ENCODE results near the gene UMODL1.
"Not testable (repeated sequence)": the region's sequence is repeated elsewhere in the genome, so short reads cannot be mapped to it uniquely, and the experiment has no call there.

Gene UMODL1

GRCh38 chr21:42176859-42177258, 105.7 kb downstream of the UMODL1 start:
- Histone ChIP-seq H3K4me3 (ENCODE audit: low read depth in 1 of 2, low read length in 2 of 2) (no peak overlapping the region), H3K4me1 (ENCODE audit: control insufficient read depth in 1 of 2, insufficient read depth in 2 of 2, low read length in 2 of 2) (no peaks in the 10 kb centered on the region), H3K9me3 (ENCODE audit: control insufficient read depth in 1 of 2, low read length in 2 of 2) (no peaks in the 10 kb centered on the region), H3K27ac (ENCODE audit: low read depth, low read length) (no peak overlapping the region), H3K36me3 (ENCODE audit: control insufficient read depth in 1 of 2, insufficient read depth in 2 of 2, low read length in 2 of 2) (no peaks in the 10 kb centered on the region), H3K9ac (ENCODE audit: low read depth in 1 of 2, low read length in 2 of 2) (no peak overlapping the region), H3K27me3 (ENCODE audit: control insufficient read depth in 1 of 2, insufficient read depth in 2 of 2, low read length in 2 of 2) (peaks cover 0 to 3% of the 10 kb centered on the region in 2 donors)

- no peaks in the 10 kb centered on the region for H3K4me1 ChIP-seq (ENCODE audit: control insufficient read depth in 1 of 2, insufficient read depth in 2 of 2, low read length in 2 of 2)
- H3K4me3 ChIP-seq (ENCODE audit: low read depth in 1 of 2, low read length in 2 of 2), result no peak overlapping the region
- H3K9me3 ChIP-seq (ENCODE audit: control insufficient read depth in 1 of 2, low read length in 2 of 2), result no peaks in the 10 kb centered on the region
- H3K36me3 ChIP-seq (ENCODE audit: control insufficient read depth in 1 of 2, insufficient read depth in 2 of 2, low read length in 2 of 2), result no peaks in the 10 kb centered on the region
- no peak overlapping the region for H3K9ac ChIP-seq (ENCODE audit: low read depth in 1 of 2, low read length in 2 of 2)
- peaks cover 0 to 3% of the 10 kb centered on the region in 2 donors for H3K27me3 ChIP-seq (ENCODE audit: control insufficient read depth in 1 of 2, insufficient read depth in 2 of 2, low read length in 2 of 2)
- H3K27ac ChIP-seq (ENCODE audit: low read depth, low read length), result no peak overlapping the region
Measured at GRCh38 chr21:42179316-42179715, 108.2 kb downstream of the UMODL1 start.

GRCh38 chr21:42180001-42180400, 108.9 kb downstream of the UMODL1 start:
- H3K27ac ChIP-seq (ENCODE audit: low read depth, low read length); H3K9ac ChIP-seq (ENCODE audit: low read depth in 1 of 2, low read length in 2 of 2); H3K4me1 ChIP-seq (ENCODE audit: control insufficient read depth in 1 of 2, insufficient read depth in 2 of 2, low read length in 2 of 2); H3K4me3 ChIP-seq (ENCODE audit: low read depth in 1 of 2, low read length in 2 of 2); H3K27me3 ChIP-seq (ENCODE audit: control insufficient read depth in 1 of 2, insufficient read depth in 2 of 2, low read length in 2 of 2); H3K36me3 ChIP-seq (ENCODE audit: control insufficient read depth in 1 of 2, insufficient read depth in 2 of 2, low read length in 2 of 2); H3K9me3 ChIP-seq (ENCODE audit: control insufficient read depth in 1 of 2, low read length in 2 of 2): not testable (repeated sequence)

- H3K9me3 ChIP-seq (ENCODE audit: control insufficient read depth in 1 of 2, low read length in 2 of 2), result no peaks in the 10 kb centered on the region
- H3K4me1 ChIP-seq (ENCODE audit: control insufficient read depth in 1 of 2, insufficient read depth in 2 of 2, low read length in 2 of 2), result peaks cover 9 to 11% of the 10 kb centered on the region in 2 donors
- H3K4me3 ChIP-seq (ENCODE audit: low read depth in 1 of 2, low read length in 2 of 2), result no peak overlapping the region
- H3K27me3 ChIP-seq (ENCODE audit: control insufficient read depth in 1 of 2, insufficient read depth in 2 of 2, low read length in 2 of 2), result no peaks in the 10 kb centered on the region
- no peak overlapping the region for H3K9ac ChIP-seq (ENCODE audit: low read depth in 1 of 2, low read length in 2 of 2)
- no peak overlapping the region for H3K27ac ChIP-seq (ENCODE audit: low read depth, low read length)
- no peaks in the 10 kb centered on the region for H3K36me3 ChIP-seq (ENCODE audit: control insufficient read depth in 1 of 2, insufficient read depth in 2 of 2, low read length in 2 of 2)
Measured at GRCh38 chr21:42182713-42183371, 111.7 kb downstream of the UMODL1 start.

- Histone ChIP-seq H3K36me3 (ENCODE audit: control insufficient read depth in 1 of 2, insufficient read depth in 2 of 2, low read length in 2 of 2) (no peaks in the 10 kb centered on the region), H3K27ac (ENCODE audit: low read depth, low read length) (no peak overlapping the region), H3K27me3 (ENCODE audit: control insufficient read depth in 1 of 2, insufficient read depth in 2 of 2, low read length in 2 of 2) (no peaks in the 10 kb centered on the region), H3K9me3 (ENCODE audit: control insufficient read depth in 1 of 2, low read length in 2 of 2) (no peaks in the 10 kb centered on the region), H3K4me1 (ENCODE audit: control insufficient read depth in 1 of 2, insufficient read depth in 2 of 2, low read length in 2 of 2) (peaks cover 12 to 19% of the 10 kb centered on the region in 2 donors), H3K4me3 (ENCODE audit: low read depth in 1 of 2, low read length in 2 of 2) (no peak overlapping the region), H3K9ac (ENCODE audit: low read depth in 1 of 2, low read length in 2 of 2) (no peak overlapping the region)
Measured at GRCh38 chr21:42183374-42184266, 112.5 kb downstream of the UMODL1 start.

GRCh38 chr21:42186591-42186990, 115.5 kb downstream of the UMODL1 start:
- Histone ChIP-seq H3K36me3 (ENCODE audit: control insufficient read depth in 1 of 2, insufficient read depth in 2 of 2, low read length in 2 of 2) (no peaks in the 10 kb centered on the region), H3K27ac (ENCODE audit: low read depth, low read length) (no peak overlapping the region), H3K4me1 (ENCODE audit: control insufficient read depth in 1 of 2, insufficient read depth in 2 of 2, low read length in 2 of 2) (peaks cover 16 to 24% of the 10 kb centered on the region in 2 donors)

GRCh38 chr21:42187976-42188653, 117.0 kb downstream of the UMODL1 start:
- peaks cover 24% of the 10 kb centered on the region in 2 donors for H3K4me1 ChIP-seq (ENCODE audit: control insufficient read depth in 1 of 2, insufficient read depth in 2 of 2, low read length in 2 of 2)
- peak overlapping the region in 1 of 2 donors; percentile 16 for H3K9ac ChIP-seq (ENCODE audit: low read depth in 1 of 2, low read length in 2 of 2)
- H3K36me3 ChIP-seq (ENCODE audit: control insufficient read depth in 1 of 2, insufficient read depth in 2 of 2, low read length in 2 of 2), result no peaks in the 10 kb centered on the region
- H3K27ac ChIP-seq (ENCODE audit: low read depth, low read length), result peak overlapping the region; percentile 39
- no peaks in the 10 kb centered on the region for H3K9me3 ChIP-seq (ENCODE audit: control insufficient read depth in 1 of 2, low read length in 2 of 2)
- no peaks in the 10 kb centered on the region for H3K27me3 ChIP-seq (ENCODE audit: control insufficient read depth in 1 of 2, insufficient read depth in 2 of 2, low read length in 2 of 2)
- peak overlapping the region in 1 of 2 donors; percentile 21 for H3K4me3 ChIP-seq (ENCODE audit: low read depth in 1 of 2, low read length in 2 of 2)

More at GRCh38 chr21:42186591-42186990, 115.5 kb downstream of the UMODL1 start:
- no peak overlapping the region for H3K4me3 ChIP-seq (ENCODE audit: low read depth in 1 of 2, low read length in 2 of 2)
- no peak overlapping the region for H3K9ac ChIP-seq (ENCODE audit: low read depth in 1 of 2, low read length in 2 of 2)
- no peaks in the 10 kb centered on the region for H3K27me3 ChIP-seq (ENCODE audit: control insufficient read depth in 1 of 2, insufficient read depth in 2 of 2, low read length in 2 of 2)
- no peaks in the 10 kb centered on the region for H3K9me3 ChIP-seq (ENCODE audit: control insufficient read depth in 1 of 2, low read length in 2 of 2)

- Histone ChIP-seq H3K4me1 (ENCODE audit: control insufficient read depth in 1 of 2, insufficient read depth in 2 of 2, low read length in 2 of 2) (peaks cover 24% of the 10 kb centered on the region in 2 donors), H3K36me3 (ENCODE audit: control insufficient read depth in 1 of 2, insufficient read depth in 2 of 2, low read length in 2 of 2) (no peaks in the 10 kb centered on the region), H3K27ac (ENCODE audit: low read depth, low read length) (no peak overlapping the region)
Measured at GRCh38 chr21:42188663-42189062, 117.5 kb downstream of the UMODL1 start.

GRCh38 chr21:42189431-42189830, 118.3 kb downstream of the UMODL1 start:
- no peak overlapping the region for H3K9ac ChIP-seq (ENCODE audit: low read depth in 1 of 2, low read length in 2 of 2)
- H3K9me3 ChIP-seq (ENCODE audit: control insufficient read depth in 1 of 2, low read length in 2 of 2), result no peaks in the 10 kb centered on the region
- peaks cover 24 to 25% of the 10 kb centered on the region in 2 donors for H3K4me1 ChIP-seq (ENCODE audit: control insufficient read depth in 1 of 2, insufficient read depth in 2 of 2, low read length in 2 of 2)
- no peaks in the 10 kb centered on the region for H3K27me3 ChIP-seq (ENCODE audit: control insufficient read depth in 1 of 2, insufficient read depth in 2 of 2, low read length in 2 of 2)
- H3K4me3 ChIP-seq (ENCODE audit: low read depth in 1 of 2, low read length in 2 of 2), result no peak overlapping the region
- no peak overlapping the region for H3K27ac ChIP-seq (ENCODE audit: low read depth, low read length)
- no peaks in the 10 kb centered on the region for H3K36me3 ChIP-seq (ENCODE audit: control insufficient read depth in 1 of 2, insufficient read depth in 2 of 2, low read length in 2 of 2)

More at GRCh38 chr21:42188663-42189062, 117.5 kb downstream of the UMODL1 start:
- H3K9me3 ChIP-seq (ENCODE audit: control insufficient read depth in 1 of 2, low read length in 2 of 2), result no peaks in the 10 kb centered on the region
- no peaks in the 10 kb centered on the region for H3K27me3 ChIP-seq (ENCODE audit: control insufficient read depth in 1 of 2, insufficient read depth in 2 of 2, low read length in 2 of 2)
- no peak overlapping the region for H3K4me3 ChIP-seq (ENCODE audit: low read depth in 1 of 2, low read length in 2 of 2)
- H3K9ac ChIP-seq (ENCODE audit: low read depth in 1 of 2, low read length in 2 of 2), result peak overlapping the region in 1 of 2 donors; percentile 16
